ENCODE measurements around the gene ARHGAP45.

DNA sequence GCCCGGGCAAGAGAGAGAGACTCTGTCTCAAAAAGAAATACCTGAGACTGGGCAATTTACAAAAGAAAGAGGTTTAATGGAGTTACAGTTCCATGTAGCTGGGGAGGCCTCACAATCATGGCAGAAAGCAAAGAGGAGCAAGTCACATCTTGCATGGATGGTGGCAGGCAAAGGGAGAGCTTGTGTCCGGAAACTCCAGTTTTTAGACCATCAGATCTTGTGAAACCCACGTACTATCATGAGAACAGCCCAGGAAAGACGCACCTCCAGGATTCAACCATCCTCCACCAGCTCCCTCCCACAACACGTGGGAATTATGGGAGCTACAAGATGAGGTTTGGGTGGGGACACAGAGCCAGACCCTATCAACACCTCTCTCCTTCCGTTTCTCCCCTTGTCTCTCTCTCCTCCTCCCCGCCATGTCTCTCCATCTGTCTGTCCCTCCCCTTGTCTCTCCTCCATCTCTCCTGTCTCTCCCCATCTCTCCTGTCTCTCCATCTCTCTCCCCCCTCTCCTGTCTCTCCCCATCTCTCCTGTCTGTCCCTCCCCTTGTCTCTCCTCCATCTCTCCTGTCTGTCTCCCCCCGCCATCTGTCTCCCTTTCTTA lies 18.2 kb downstream of the ARHGAP45 start:
- TF ChIP-seq CTCF (IDR thresholded peaks at IDR 0.05): no peak
- TF ChIP-seq POLR2AphosphoS5 (IDR thresholded peaks at IDR 0.05): no peak
- TF ChIP-seq EP300 (IDR thresholded peaks at IDR 0.05): no peak
- TF ChIP-seq POLR2A (IDR thresholded peaks at IDR 0.05): no peak

Measured in suprapubic skin (tissue), 4 donors.